SJSA1 (cell line): ENCODE data around the gene PIAS4. TPM values are rescaled to one million over a fixed set of nuclear protein-coding genes. Genes with fewer than 3 reads are reported as not detected.
A peak's percentile ranks its signal among the peaks of the same experiment; 100 is the strongest.
"Not testable (repeated sequence)": the region's sequence is repeated elsewhere in the genome, so short reads cannot be mapped to it uniquely, and the experiment has no call there.

Experiments used
- DNase-seq, 2 experiments: peaks; one replicate each; pipeline ENCODE4 v3.0.0-alpha.2; 2015 to 2020; ENCODE audit warnings: low spot score in 2 of 2, low read depth in 1 of 2
- H3K27ac ChIP-seq: fragments of 250-450 bp; sonication (Bioruptor Pico); 2 replicates; pipeline ENCODE4 v1.5.1; 2020; ENCODE audit warnings: mild to moderate bottlenecking, moderate library complexity
- H3K27me3 ChIP-seq: fragments of 250-450 bp; sonication (Bioruptor Pico); replicated peaks from 2 replicates; pipeline ENCODE4 v1.5.1; 2020; ENCODE audit warnings: mild to moderate bottlenecking, moderate library complexity
- H3K36me3 ChIP-seq: fragments of 250-450 bp; sonication (Bioruptor Pico); 2 replicates; pipeline ENCODE4 v1.5.1; 2020; ENCODE audit warnings: mild to moderate bottlenecking
- H3K4me1 ChIP-seq: fragments of 250-450 bp; sonication (Bioruptor Pico); replicated peaks from 2 replicates; pipeline ENCODE4 v1.6.1; 2021; ENCODE audit warnings: mild to moderate bottlenecking
- H3K4me3 ChIP-seq: fragments of 250-450 bp; sonication (Bioruptor Pico); 2 replicates; pipeline ENCODE4 v1.5.1; 2020; ENCODE audit warnings: mild to moderate bottlenecking
- H3K9me3 ChIP-seq: fragments of 250-450 bp; sonication (Bioruptor Pico); replicated peaks from 2 replicates; pipeline ENCODE4 v1.5.1; 2020; ENCODE audit warnings: mild to moderate bottlenecking
- total RNA-seq: library from RNA; depleted of rRNA; stranded (reverse); fragments of >200 nt; shearing (Covaris generic); gene quantifications from 2 replicates; pipeline ENCODE4 v1.2.3, GENCODE V29; 2014

PIAS4 gene
- total RNA-seq, 1 experiment from 2014 or later = 17.3 TPM

DNA sequence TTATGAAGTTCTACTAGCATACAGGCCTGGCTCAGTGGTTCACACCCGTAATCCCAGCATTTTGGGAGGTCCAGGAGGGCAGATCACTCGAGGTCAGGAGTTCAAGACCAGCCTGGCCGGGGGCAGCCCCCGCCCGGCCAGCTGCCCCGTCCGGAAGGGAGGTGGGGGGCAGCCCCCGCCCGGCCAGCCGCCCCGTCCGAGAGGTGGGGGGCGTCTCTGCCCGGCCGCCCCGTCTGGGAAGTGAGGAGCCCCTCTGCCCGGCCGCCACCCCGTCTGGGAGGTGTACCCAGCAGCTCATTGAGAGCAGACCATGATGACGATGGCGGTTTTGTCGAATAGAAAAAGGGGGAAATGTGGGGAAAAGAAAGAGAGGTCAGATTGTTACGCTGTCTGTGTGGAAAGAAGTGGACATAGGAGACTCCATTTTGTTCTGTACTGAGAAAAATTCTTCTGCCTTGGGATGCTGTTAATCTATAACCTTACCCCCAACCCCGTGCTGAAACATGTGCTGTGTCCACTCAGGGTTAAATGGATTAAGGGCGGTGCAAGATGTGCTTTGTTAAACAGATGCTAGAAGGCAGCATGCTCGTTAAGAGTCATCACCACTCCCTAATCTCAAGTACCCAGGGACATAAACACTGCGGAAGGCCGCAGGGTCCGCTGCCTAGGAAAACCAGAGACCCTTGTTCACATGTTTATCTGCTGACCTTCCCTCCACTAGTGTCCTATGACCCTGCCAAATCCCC is 8.7 kb upstream of the PIAS4 start:
- not testable (repeated sequence) for H3K27ac ChIP-seq, H3K9me3 ChIP-seq, H3K27me3 ChIP-seq, H3K4me1 ChIP-seq, H3K4me3 ChIP-seq, H3K36me3 ChIP-seq, DNase-seq

- H3K9me3 ChIP-seq, H3K36me3 ChIP-seq, H3K27ac ChIP-seq, H3K27me3 ChIP-seq, H3K4me3 ChIP-seq, H3K4me1 ChIP-seq, DNase-seq: not testable (repeated sequence)
These were observed 6.7 kb upstream of the PIAS4 start for GRCh38 chr19:4000798-4001197.

DNA sequence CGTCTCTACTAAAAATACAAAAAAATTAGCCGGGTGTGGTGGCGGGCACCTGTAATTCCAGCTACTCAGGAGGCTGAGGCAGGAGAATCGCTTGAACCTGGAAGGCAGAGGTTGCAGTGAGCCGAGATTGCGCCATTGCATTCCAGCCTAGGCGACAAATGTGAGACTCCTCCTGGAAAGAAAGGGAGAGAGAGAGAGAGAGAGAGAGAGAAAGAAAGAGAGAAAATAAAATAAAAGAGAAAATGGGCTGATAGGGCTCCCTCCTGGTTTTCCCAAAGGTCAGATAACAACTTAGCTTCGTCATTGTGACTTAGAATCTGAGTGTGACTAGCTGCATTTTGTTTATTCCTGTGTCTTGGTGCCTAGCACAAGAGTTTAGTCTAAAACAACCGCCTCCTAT is 2.1 kb upstream of the PIAS4 start:
- Histone ChIP-seq H3K36me3 (peaks cover 10% of the 10 kb centered on the region), H3K4me1 (peaks cover 19% of the 10 kb centered on the region)
- H3K4me3 ChIP-seq, H3K27me3 ChIP-seq, DNase-seq, H3K9me3 ChIP-seq, H3K27ac ChIP-seq: not testable (repeated sequence)

DNA sequence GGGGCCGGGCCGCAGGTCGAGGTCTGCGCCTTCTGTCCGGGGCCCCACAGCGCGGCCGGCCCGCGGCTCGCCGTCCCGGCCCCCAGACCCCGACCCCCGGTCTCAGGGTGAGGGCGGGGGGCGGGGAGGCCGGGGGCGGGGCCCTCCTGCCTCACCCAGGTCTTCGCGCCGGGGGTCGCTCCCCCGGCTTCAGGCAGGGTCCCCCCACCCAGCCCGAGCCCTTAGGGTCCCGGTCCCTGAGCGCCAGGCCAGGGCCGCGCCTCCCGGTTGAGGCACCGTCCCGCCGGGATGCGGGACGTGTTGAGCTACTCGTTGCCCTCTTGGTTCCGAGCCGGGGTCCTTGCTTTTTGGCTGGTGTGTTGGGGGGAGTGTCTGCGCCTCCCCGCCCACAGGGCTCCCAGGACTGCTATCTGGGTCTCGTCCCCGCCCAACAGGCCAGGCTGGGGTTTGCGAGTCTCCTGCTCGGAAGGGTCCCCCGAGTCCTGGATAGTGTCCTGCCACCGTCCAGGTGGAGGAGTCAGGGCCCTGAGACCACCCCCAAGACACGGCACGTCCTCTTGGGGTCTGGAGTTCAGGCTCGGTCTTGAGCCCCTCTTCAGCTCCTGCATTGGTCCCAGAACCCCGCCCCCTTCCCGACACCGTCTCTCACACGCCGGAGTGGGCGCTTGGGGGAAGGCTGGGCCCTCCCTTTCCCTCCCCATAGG is 452 bp downstream of the PIAS4 start:
- Histone ChIP-seq H3K36me3 (peaks cover 25% of the 10 kb centered on the region), H3K4me1 (peaks cover 19% of the 10 kb centered on the region), H3K9me3 (peaks cover 2% of the 10 kb centered on the region), H3K27ac (no peak overlapping the region), H3K27me3 (no peaks in the 10 kb centered on the region), H3K4me3 (peak overlapping the region; percentile 94)
- DNase-seq = peak in 1 of 2 experiments; percentile 31

GRCh38 chr19:4009990-4010807 is 2.7 kb downstream of the PIAS4 start:
- Histone ChIP-seq H3K4me1 (peaks cover 19% of the 10 kb centered on the region), H3K27me3 (no peaks in the 10 kb centered on the region), H3K27ac (no peak overlapping the region), H3K4me3 (no peak overlapping the region), H3K36me3 (peaks cover 47% of the 10 kb centered on the region), H3K9me3 (peaks cover 2% of the 10 kb centered on the region)
- DNase-seq = no peak

DNA sequence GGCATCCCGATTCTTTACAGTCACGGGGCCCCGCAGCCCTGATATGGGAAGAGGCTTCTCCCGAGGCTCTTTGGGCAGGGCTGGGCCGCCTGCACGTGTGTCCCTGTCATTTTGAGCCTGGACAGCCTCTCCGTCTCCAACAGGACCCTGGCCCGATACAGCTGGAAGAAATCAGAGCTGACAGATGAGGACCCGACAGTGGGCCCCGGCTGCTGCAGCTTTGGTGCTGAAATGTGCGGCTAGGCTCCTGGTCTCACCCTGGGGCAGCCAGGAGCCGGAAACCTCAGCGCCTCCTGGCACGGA is 3.2 kb downstream of the PIAS4 start:
- Histone ChIP-seq H3K36me3 (peaks cover 53% of the 10 kb centered on the region), H3K4me1 (peaks cover 19% of the 10 kb centered on the region), H3K27ac (no peak overlapping the region), H3K9me3 (peaks cover 2% of the 10 kb centered on the region), H3K4me3 (no peak overlapping the region), H3K27me3 (no peaks in the 10 kb centered on the region)
- no peak for DNase-seq

- not testable (repeated sequence) for DNase-seq
These were observed 3.9 kb downstream of the PIAS4 start for GRCh38 chr19:4011430-4011829.

GRCh38 chr19:4012092-4012974 is 4.8 kb downstream of the PIAS4 start:
- DNase-seq = no peak
- Histone ChIP-seq H3K27me3 (no peaks in the 10 kb centered on the region), H3K27ac (no peak overlapping the region), H3K4me3 (no peak overlapping the region), H3K36me3 (peaks cover 61% of the 10 kb centered on the region), H3K4me1 (peaks cover 11% of the 10 kb centered on the region), H3K9me3 (no peaks in the 10 kb centered on the region; the same call in 1 of the 2 replicates)

More at GRCh38 chr19:4011430-4011829, 3.9 kb downstream of the PIAS4 start:
- H3K27ac ChIP-seq, H3K27me3 ChIP-seq, H3K4me3 ChIP-seq, H3K9me3 ChIP-seq: not testable (repeated sequence)
- Histone ChIP-seq H3K36me3 (peaks cover 60% of the 10 kb centered on the region), H3K4me1 (peaks cover 19% of the 10 kb centered on the region)

- Histone ChIP-seq H3K27me3 (no peaks in the 10 kb centered on the region), H3K4me1 (peaks cover 9% of the 10 kb centered on the region), H3K36me3 (peaks cover 61% of the 10 kb centered on the region), H3K4me3 (no peak overlapping the region), H3K9me3 (no peaks in the 10 kb centered on the region; the same call in 1 of the 2 replicates), H3K27ac (no peak overlapping the region)
- no peak for DNase-seq
These were observed 5.6 kb downstream of the PIAS4 start for GRCh38 chr19:4012975-4013634.

DNA sequence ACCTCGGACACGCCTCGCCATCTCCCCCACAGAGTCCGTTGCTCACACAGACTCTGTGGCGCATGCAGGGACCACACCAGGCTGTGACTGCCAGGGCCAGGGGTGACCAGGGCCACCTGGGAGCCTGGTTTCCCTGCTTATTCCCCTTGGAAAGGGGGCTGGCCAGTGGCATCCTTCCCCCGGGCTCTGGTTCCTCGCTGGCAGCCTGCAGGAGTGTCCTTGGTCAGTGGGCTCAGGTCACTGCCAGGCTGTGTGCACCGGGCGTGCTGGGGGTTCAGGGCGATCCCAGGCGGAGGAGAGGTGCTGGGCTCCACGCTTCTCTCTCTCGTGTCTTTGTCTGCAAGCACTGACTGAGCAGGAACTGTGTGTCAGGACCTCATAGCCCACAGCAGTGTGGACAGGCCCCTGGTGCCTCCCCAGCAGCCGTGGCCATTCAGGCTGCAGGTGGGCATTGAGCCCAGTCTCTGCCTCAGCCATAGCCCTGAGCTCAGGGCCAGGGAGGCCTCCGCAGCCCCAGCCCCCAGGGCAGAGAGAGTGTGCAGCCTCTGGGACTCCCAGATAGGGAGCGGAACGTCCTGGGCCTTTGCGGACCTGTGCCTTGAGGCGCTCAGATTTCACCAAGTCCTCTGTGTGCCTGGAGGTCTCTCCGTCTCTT is 6.5 kb downstream of the PIAS4 start:
- H3K9me3 ChIP-seq = no peaks in the 10 kb centered on the region
- no peak overlapping the region for H3K4me3 ChIP-seq
- DNase-seq = no peak
- H3K36me3 ChIP-seq = peaks cover 61% of the 10 kb centered on the region
- no peak overlapping the region for H3K27ac ChIP-seq
- no peaks in the 10 kb centered on the region; the same call in 1 of the 2 replicates for H3K4me1 ChIP-seq
- H3K27me3 ChIP-seq = no peaks in the 10 kb centered on the region

GRCh38 chr19:4014541-4015491 is 7.3 kb downstream of the PIAS4 start:
- no peak overlapping the region for H3K4me3 ChIP-seq
- no peak overlapping the region for H3K27ac ChIP-seq
- no peak for DNase-seq
- H3K36me3 ChIP-seq = peaks cover 61% of the 10 kb centered on the region
- H3K4me1 ChIP-seq = no peaks in the 10 kb centered on the region
- H3K27me3 ChIP-seq = no peaks in the 10 kb centered on the region
- no peaks in the 10 kb centered on the region for H3K9me3 ChIP-seq
